ENCODE measurements around the gene TFF2.

The TFF2 gene

GRCh38 chr21:42366292-42367010 is 15.7 kb upstream of the TFF2 start, which contains the start of gene TFF1:
Gene TFF1, minus strand, starts transcription at chr21:42366535. Its CDS starts 40 bp downstream, at chr21:42366495.
- no peak for DNase-seq (ENCODE audit: low read depth in 3 of 3, low spot score in 1 of 3)

- no peak for DNase-seq (ENCODE audit: low read depth in 3 of 3, low spot score in 1 of 3)
These were observed 15.0 kb upstream of the TFF2 start for GRCh38 chr21:42365770-42366169.

GRCh38 chr21:42364304-42364865 is 13.6 kb upstream of the TFF2 start:
- no peak for DNase-seq (ENCODE audit: low read depth in 3 of 3, low spot score in 1 of 3)

- DNase-seq (ENCODE audit: low read depth in 3 of 3, low spot score in 1 of 3) = no peak
These were observed 12.5 kb upstream of the TFF2 start for GRCh38 chr21:42363312-42363711.

GRCh38 chr21:42362700-42363099 is 11.9 kb upstream of the TFF2 start:
- DNase-seq (ENCODE audit: low read depth in 3 of 3, low spot score in 1 of 3) = no peak

- no peak for DNase-seq (ENCODE audit: low read depth in 3 of 3, low spot score in 1 of 3)
These were observed 11.4 kb upstream of the TFF2 start for GRCh38 chr21:42362198-42362597.

GRCh38 chr21:42361286-42361685 is 10.5 kb upstream of the TFF2 start:
- DNase-seq (ENCODE audit: low read depth in 3 of 3, low spot score in 1 of 3) = no peak

GRCh38 chr21:42360317-42360716 is 9.5 kb upstream of the TFF2 start:
- DNase-seq (ENCODE audit: low read depth in 3 of 3, low spot score in 1 of 3) = no peak

GRCh38 chr21:42358937-42359336 is 8.1 kb upstream of the TFF2 start:
- no peak for DNase-seq (ENCODE audit: low read depth in 3 of 3, low spot score in 1 of 3)

GRCh38 chr21:42358261-42358660 is 7.5 kb upstream of the TFF2 start:
- DNase-seq (ENCODE audit: low read depth in 3 of 3, low spot score in 1 of 3) = no peak

- DNase-seq (ENCODE audit: low read depth in 3 of 3, low spot score in 1 of 3) = no peak
These were observed 6.5 kb upstream of the TFF2 start for GRCh38 chr21:42357307-42357706.

GRCh38 chr21:42356650-42357049 is 5.9 kb upstream of the TFF2 start:
- DNase-seq (ENCODE audit: low read depth in 3 of 3, low spot score in 1 of 3) = no peak

- DNase-seq (ENCODE audit: low read depth in 3 of 3, low spot score in 1 of 3) = no peak
These were observed 5.3 kb upstream of the TFF2 start for GRCh38 chr21:42356046-42356445.

GRCh38 chr21:42353623-42354022 is 2.8 kb upstream of the TFF2 start:
- no peak for DNase-seq (ENCODE audit: low read depth in 3 of 3, low spot score in 1 of 3)

- DNase-seq (ENCODE audit: low read depth in 3 of 3, low spot score in 1 of 3) = no peak
These were observed 1.8 kb upstream of the TFF2 start for GRCh38 chr21:42352441-42353095.

GRCh38 chr21:42351626-42352440 is 1.0 kb upstream of the TFF2 start:
- DNase-seq (ENCODE audit: low read depth in 3 of 3, low spot score in 1 of 3) = no peak

GRCh38 chr21:42350318-42350910 is 380 bp downstream of the TFF2 start:
- DNase-seq (ENCODE audit: low read depth in 3 of 3, low spot score in 1 of 3) = no peak

GRCh38 chr21:42349420-42350317 is 1.1 kb downstream of the TFF2 start:
- no peak for DNase-seq (ENCODE audit: low read depth in 3 of 3, low spot score in 1 of 3)

GRCh38 chr21:42348762-42349161 is 2.0 kb downstream of the TFF2 start:
- no peak for DNase-seq (ENCODE audit: low read depth in 3 of 3, low spot score in 1 of 3)
